Keratinocyte (primary cell): ENCODE data around the gene TCFL5. TPM values are rescaled to one million over a fixed set of nuclear protein-coding genes. Genes with fewer than 3 reads are reported as not detected.

ENCODE experiments used
- DNase-seq: peaks from one replicate; pipeline ENCODE4 v3.0.0-alpha.2; 2011; ENCODE audit warnings: low read depth, missing footprints, low spot score
- FAIRE-seq: peaks from 2 replicates; lab custom pipeline; 2011; peaks lifted over from hg19 to GRCh38; lab: Jason Lieb, UNC
- H2AFZ ChIP-seq: 2 replicates; pipeline ENCODE4 v1.6.0; 2012; ENCODE audit warnings: low read length, control low read depth, inconsistent platforms; ENCODE audit not compliant: control insufficient read depth
- H3K27ac ChIP-seq: 2 replicates; pipeline ENCODE4 v1.5.1; 2011; ENCODE audit warnings: low read length; ENCODE audit not compliant: control insufficient read depth, insufficient read depth
- H3K27me3 ChIP-seq: 3 replicates; pipeline ENCODE4 v1.6.0; 2011; ENCODE audit warnings: low read length; ENCODE audit not compliant: control insufficient read depth, insufficient read depth; ENCODE audit errors: extremely low read depth
- H3K36me3 ChIP-seq, 2 experiments: 2 replicates in 1 of 2; 3 replicates in 1 of 2; pipeline ENCODE4 v1.5.1; 2011; ENCODE audit warnings: low read length in 2 of 2, mild to moderate bottlenecking in 1 of 2; ENCODE audit not compliant: control insufficient read depth in 2 of 2, insufficient read depth in 2 of 2; ENCODE audit errors: extremely low read depth in 1 of 2
- H3K4me1 ChIP-seq: 3 replicates; pipeline ENCODE4 v1.5.1; 2011; ENCODE audit warnings: low read length; ENCODE audit not compliant: control insufficient read depth, insufficient read depth; ENCODE audit errors: extremely low read depth
- H3K4me2 ChIP-seq: 3 replicates; pipeline ENCODE4 v1.6.0; 2011; ENCODE audit warnings: low read depth, low read length; ENCODE audit not compliant: control insufficient read depth, insufficient read depth; ENCODE audit errors: extremely low read depth
- H3K4me3 ChIP-seq, 3 experiments: fragments of 200-600 bp in 1 of 3; sonication (generic) in 1 of 3; 2 replicates in 2 of 3; 3 replicates in 1 of 3; pipeline ENCODE4 v1.5.1; 2011 to 2016; ENCODE audit warnings: low read length in 3 of 3, mild to moderate bottlenecking in 3 of 3, control low read depth in 2 of 3, inconsistent platforms in 1 of 3, low read depth in 1 of 3, mixed read lengths in 1 of 3, mixed run types in 1 of 3, moderate library complexity in 1 of 3; ENCODE audit not compliant: control insufficient read depth in 2 of 3, insufficient read depth in 2 of 3; ENCODE audit errors: extremely low read depth in 1 of 3
- H3K79me2 ChIP-seq: 2 replicates; pipeline ENCODE4 v1.6.0; 2012; ENCODE audit warnings: low read length; ENCODE audit not compliant: control insufficient read depth, insufficient read depth
- H3K9ac ChIP-seq: 3 replicates; pipeline ENCODE4 v1.6.0; 2011; ENCODE audit warnings: low read length; ENCODE audit not compliant: control insufficient read depth, insufficient read depth; ENCODE audit errors: extremely low read depth
- H3K9me1 ChIP-seq: 3 replicates; pipeline ENCODE4 v1.6.0; 2011; ENCODE audit warnings: low read length; ENCODE audit not compliant: control insufficient read depth, insufficient read depth; ENCODE audit errors: extremely low read depth
- H3K9me3 ChIP-seq: 2 replicates; pipeline ENCODE4 v1.5.1; 2012; ENCODE audit warnings: low read depth, low read length; ENCODE audit not compliant: control insufficient read depth
- H4K20me1 ChIP-seq: 3 replicates; pipeline ENCODE4 v1.6.0; 2011; ENCODE audit warnings: low read length; ENCODE audit not compliant: control insufficient read depth, insufficient read depth; ENCODE audit errors: extremely low read depth
- CTCF ChIP-seq, 3 experiments: IDR thresholded peaks in 1 of 3; conservative IDR thresholded peaks in 1 of 3; optimal IDR thresholded peaks in 1 of 3; 2 replicates in 2 of 3; 3 replicates in 1 of 3; pipeline versions ENCODE3 to v1.5.1; 2011; ENCODE audit warnings: low read length in 3 of 3, mild to moderate bottlenecking in 3 of 3, moderate library complexity in 2 of 3, control low read depth in 1 of 3, inconsistent platforms in 1 of 3; ENCODE audit not compliant: insufficient read depth in 2 of 3; ENCODE audit errors: extremely low read depth in 1 of 3
- EZH2 ChIP-seq: IDR thresholded peaks from one replicate; pipeline ENCODE4 v1.6.1; 2012; ENCODE audit warnings: inconsistent platforms, mild to moderate bottlenecking, low read length, moderate library complexity
- dilution Hi-C: fragments of 300-500 bp; cut with MboI; formaldehyde crosslinking; loops from one replicate; pipeline ENCODE4 v1.7.0; 2020; ENCODE audit warnings: low sequenced_read_pairs; ENCODE audit not compliant: extremely low pct_ligation_motif_present
- polyA plus RNA-seq, 5 experiments: library from polyadenylated mRNA; depleted of rRNA in 3 of 5; stranded (reverse) in 3 of 5; stranded (forward) in 1 of 5; unstranded in 1 of 5; fragments of >200 nt; gene quantifications; 1 replicate in 1 of 5; 2 replicates in 3 of 5; 3 replicates in 1 of 5; pipeline versions ENCODE4 v1.2.1 to v1.2.3, GENCODE V29; 2011 to 2012; ENCODE audit warnings: missing spikeins in 2 of 5, low read depth in 1 of 5, low replicate concordance in 1 of 5

TCFL5 gene
- polyA plus RNA-seq, 1 donor (not counting 4 experiments of a cell fraction or from before 2014, with no cell fraction given), result 14.6 TPM

- no peaks in the 10 kb centered on the region for H3K27me3 ChIP-seq
- DNase-seq (no peak), FAIRE-seq (no peak)
- H2AFZ ChIP-seq, result no peak overlapping the region
- H3K79me2 ChIP-seq, result no peaks in the 10 kb centered on the region
- H3K36me3 ChIP-seq, result peaks cover 30 to 32% of the 10 kb centered on the region in 2 experiments
- TF ChIP-seq EZH2, result no peak
- no peak for TF ChIP-seq CTCF (optimal IDR thresholded peaks at IDR 0.05 in 1 of 3, IDR thresholded peaks at IDR 0.05 in 1 of 3, conservative IDR thresholded peaks at IDR 0.05 in 1 of 3; ENCODE audit: extremely low read depth in 1 of 3, insufficient read depth in 2 of 3, low read length in 3 of 3)
- no peak overlapping the region for H3K27ac ChIP-seq
- H3K4me2 ChIP-seq, result no peak overlapping the region
- H3K9me1 ChIP-seq, result no peaks in the 10 kb centered on the region
- H4K20me1 ChIP-seq, result no peaks in the 10 kb centered on the region
- H3K9me3 ChIP-seq, result no peaks in the 10 kb centered on the region
- H3K4me1 ChIP-seq, result no peaks in the 10 kb centered on the region
- dilution Hi-C loops, result no loop called here
- H3K9ac ChIP-seq, result no peak overlapping the region
- no peak overlapping the region for H3K4me3 ChIP-seq
Measured at GRCh38 chr20:62885896-62886708, 24.5 kb upstream of the TCFL5 start.

GRCh38 chr20:62885046-62885895, 23.6 kb upstream of the TCFL5 start:
- Histone ChIP-seq H3K4me2 (no peak overlapping the region), H3K27me3 (no peaks in the 10 kb centered on the region), H3K79me2 (no peaks in the 10 kb centered on the region), H3K9me3 (no peaks in the 10 kb centered on the region), H3K9ac (no peak overlapping the region), H3K27ac (no peak overlapping the region), H3K4me3 (no peak overlapping the region), H3K9me1 (no peaks in the 10 kb centered on the region), H4K20me1 (no peaks in the 10 kb centered on the region), H3K36me3 (peaks cover 23 to 29% of the 10 kb centered on the region in 2 experiments), H2AFZ (no peak overlapping the region), H3K4me1 (no peaks in the 10 kb centered on the region)
- no peak for FAIRE-seq
- TF ChIP-seq EZH2 (no peak), CTCF (optimal IDR thresholded peaks at IDR 0.05 in 1 of 3, IDR thresholded peaks at IDR 0.05 in 1 of 3, conservative IDR thresholded peaks at IDR 0.05 in 1 of 3; ENCODE audit: extremely low read depth in 1 of 3, insufficient read depth in 2 of 3, low read length in 3 of 3) (no peak)
- no peak for DNase-seq
- dilution Hi-C loops, result no loop called here
